Activated naive CD4-positive, alpha-beta T cell treated with anti-CD3 and anti-CD28 coated beads, Interleukin-2, amount 10 ng/mL, durations not matched to agents 7 days and 5 days (primary cell): ENCODE data around the gene CTNNBL1.

ENCODE experiments used
- CTCF ChIA-PET: fragments of 350-600 bp; sonication (Branson Sonifier 250); formaldehyde crosslinking; loops from one replicate; lab custom pipeline; 2021; ENCODE audit warnings: antibody characterized with exemption; lab: Charles Lee
- DNase-seq: peaks from one replicate; pipeline ENCODE4 v3.0.0-alpha.2; 2020
- H3K27ac Mint-ChIP-seq: one replicate; pipeline ENCODE4 v1.8.0; 2021; ENCODE audit warnings: mild to moderate bottlenecking, moderate library complexity, mixed read lengths
- H3K27me3 Mint-ChIP-seq: one replicate; pipeline ENCODE4 v1.8.0; 2021; ENCODE audit warnings: mild to moderate bottlenecking, mixed read lengths
- H3K36me3 Mint-ChIP-seq: one replicate; pipeline ENCODE4 v1.8.0; 2021; ENCODE audit warnings: mixed read lengths
- H3K4me1 Mint-ChIP-seq: one replicate; pipeline ENCODE4 v1.8.0; 2021; ENCODE audit warnings: mixed read lengths
- H3K4me3 Mint-ChIP-seq: one replicate; pipeline ENCODE4 v1.8.0; 2021; ENCODE audit warnings: mild to moderate bottlenecking, moderate library complexity, mixed read lengths
- H3K9me3 Mint-ChIP-seq: one replicate; pipeline ENCODE4 v1.8.0; 2021; ENCODE audit warnings: mixed read lengths

The CTNNBL1 gene

GRCh38 chr20:37836926-37837325, 143.1 kb downstream of the CTNNBL1 start:
- no peak overlapping the region for H3K27ac Mint-ChIP-seq
- H3K27me3 Mint-ChIP-seq = no peaks in the 10 kb centered on the region
- no peak overlapping the region for H3K4me3 Mint-ChIP-seq
- DNase-seq = no peak
- H3K36me3 Mint-ChIP-seq = peaks cover 4% of the 10 kb centered on the region
- H3K9me3 Mint-ChIP-seq = no peaks in the 10 kb centered on the region
- peaks cover 3% of the 10 kb centered on the region for H3K4me1 Mint-ChIP-seq
- CTCF ChIA-PET = no interaction called here

DNA sequence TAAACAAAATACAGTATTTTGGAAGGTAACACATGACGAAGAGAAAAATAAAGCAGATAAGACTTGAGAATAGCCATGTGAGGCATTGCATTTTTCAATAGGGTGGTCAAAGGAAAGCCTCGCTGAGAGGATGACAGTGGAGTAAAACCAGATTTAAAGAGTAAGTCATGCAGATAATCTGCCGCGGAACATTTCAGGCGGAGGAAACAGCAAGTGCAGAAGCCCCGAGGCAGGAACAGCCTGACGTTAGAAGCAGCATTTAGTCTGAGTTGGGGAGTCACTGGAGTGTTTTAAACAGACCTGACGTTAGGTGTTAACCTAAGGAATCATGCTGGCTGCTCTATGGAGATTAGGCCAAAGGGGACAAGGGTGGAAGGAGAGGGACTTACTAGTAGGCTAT, 144.1 kb downstream of the CTNNBL1 start:
- no peaks in the 10 kb centered on the region for H3K27me3 Mint-ChIP-seq
- no peak for DNase-seq

GRCh38 chr20:37838769-37839431, 145.1 kb downstream of the CTNNBL1 start:
- peaks cover 9% of the 10 kb centered on the region for H3K36me3 Mint-ChIP-seq
- CTCF ChIA-PET = no interaction called here
- H3K27ac Mint-ChIP-seq = no peak overlapping the region
- no peaks in the 10 kb centered on the region for H3K27me3 Mint-ChIP-seq
- H3K4me3 Mint-ChIP-seq = no peak overlapping the region
- no peak for DNase-seq
- H3K4me1 Mint-ChIP-seq = peaks cover 3% of the 10 kb centered on the region
- H3K9me3 Mint-ChIP-seq = no peaks in the 10 kb centered on the region

More for the DNA sequence above, 144.1 kb downstream of the CTNNBL1 start:
- CTCF ChIA-PET = no interaction called here
- H3K4me3 Mint-ChIP-seq = no peak overlapping the region
- no peaks in the 10 kb centered on the region for H3K9me3 Mint-ChIP-seq
- peaks cover 9% of the 10 kb centered on the region for H3K36me3 Mint-ChIP-seq
- H3K27ac Mint-ChIP-seq = no peak overlapping the region
- peaks cover 3% of the 10 kb centered on the region for H3K4me1 Mint-ChIP-seq

GRCh38 chr20:37839432-37839827, 145.6 kb downstream of the CTNNBL1 start:
- Mint-ChIP-seq H3K4me3 (no peak overlapping the region), H3K36me3 (peaks cover 9% of the 10 kb centered on the region), H3K27ac (no peak overlapping the region), H3K27me3 (no peaks in the 10 kb centered on the region), H3K4me1 (peaks cover 3% of the 10 kb centered on the region), H3K9me3 (no peaks in the 10 kb centered on the region)
- no peak for DNase-seq
- CTCF ChIA-PET = no interaction called here

GRCh38 chr20:37839955-37840354, 146.1 kb downstream of the CTNNBL1 start:
- Mint-ChIP-seq H3K27ac (no peak overlapping the region), H3K36me3 (peaks cover 9% of the 10 kb centered on the region), H3K9me3 (no peaks in the 10 kb centered on the region), H3K27me3 (no peaks in the 10 kb centered on the region), H3K4me3 (no peak overlapping the region), H3K4me1 (peaks cover 3% of the 10 kb centered on the region)
- CTCF ChIA-PET = no interaction called here
- DNase-seq = no peak

DNA sequence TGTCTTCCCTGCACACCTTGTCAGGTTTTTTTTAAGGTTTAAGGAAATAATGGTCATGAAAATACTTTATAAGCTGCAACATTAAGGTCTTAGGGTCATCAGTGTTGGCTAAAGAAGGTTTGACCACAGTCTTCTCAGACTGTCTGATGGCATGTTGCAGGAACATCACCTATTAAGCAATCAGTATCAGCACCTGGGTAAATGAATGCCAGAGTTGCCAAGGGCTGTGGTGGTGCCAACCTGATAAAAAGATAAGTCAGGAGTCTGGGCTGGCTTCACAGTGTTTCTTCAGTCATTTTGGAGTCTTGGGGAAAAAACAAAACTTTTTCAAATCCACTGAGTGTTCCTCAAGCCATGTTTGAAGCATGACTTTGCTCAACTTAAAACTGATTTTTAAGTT, 147.6 kb downstream of the CTNNBL1 start:
- CTCF ChIA-PET = interaction anchor here (0.7 kb wide), 1 partner anchor 148 kb away, joined by 3 read pairs; the partner anchor contains the start of gene CTNNBL1
- Mint-ChIP-seq H3K4me1 (peaks cover under 1% of the 10 kb centered on the region), H3K36me3 (peaks cover 9% of the 10 kb centered on the region), H3K4me3 (no peak overlapping the region), H3K9me3 (no peaks in the 10 kb centered on the region), H3K27ac (no peak overlapping the region), H3K27me3 (no peaks in the 10 kb centered on the region)
- no peak for DNase-seq

GRCh38 chr20:37841971-37842370, 148.1 kb downstream of the CTNNBL1 start:
- Mint-ChIP-seq H3K4me1 (no peaks in the 10 kb centered on the region), H3K27me3 (no peaks in the 10 kb centered on the region), H3K36me3 (peaks cover 10% of the 10 kb centered on the region), H3K27ac (no peak overlapping the region), H3K4me3 (no peak overlapping the region), H3K9me3 (no peaks in the 10 kb centered on the region)
- no peak for DNase-seq
- CTCF ChIA-PET = interaction anchor here (0.7 kb wide), 1 partner anchor 148 kb away, joined by 3 read pairs; the partner anchor contains the start of gene CTNNBL1

GRCh38 chr20:37845241-37845681, 151.4 kb downstream of the CTNNBL1 start:
- no peak for DNase-seq
- H3K4me1 Mint-ChIP-seq = no peaks in the 10 kb centered on the region
- H3K27me3 Mint-ChIP-seq = no peaks in the 10 kb centered on the region
- no peaks in the 10 kb centered on the region for H3K9me3 Mint-ChIP-seq
- peaks cover 10% of the 10 kb centered on the region for H3K36me3 Mint-ChIP-seq
- CTCF ChIA-PET = no interaction called here
- no peak overlapping the region for H3K4me3 Mint-ChIP-seq
- H3K27ac Mint-ChIP-seq = no peak overlapping the region

GRCh38 chr20:37845878-37846277, 152.0 kb downstream of the CTNNBL1 start:
- CTCF ChIA-PET = no interaction called here
- Mint-ChIP-seq H3K27ac (no peak overlapping the region), H3K36me3 (peaks cover 8% of the 10 kb centered on the region)

DNA sequence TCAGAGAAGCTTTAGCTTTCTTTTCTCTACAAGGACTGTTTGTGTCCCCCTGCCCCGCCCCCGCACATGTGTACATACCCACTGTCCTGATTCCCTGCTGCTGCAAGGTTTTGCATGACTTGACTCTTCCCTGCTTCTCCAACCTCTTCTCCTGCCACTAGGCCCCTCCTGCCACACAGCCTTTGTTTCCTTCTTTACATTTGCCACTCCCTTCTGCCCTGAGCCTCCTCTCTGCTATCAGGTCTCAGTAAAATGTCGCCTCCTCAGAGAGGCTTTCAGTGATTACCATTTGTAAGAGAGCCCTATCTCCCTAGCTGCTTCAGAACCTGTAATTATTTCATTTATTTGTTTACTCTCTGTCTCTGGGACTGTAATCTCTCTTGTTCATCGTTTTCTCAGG, 152.7 kb downstream of the CTNNBL1 start:
- CTCF ChIA-PET = no interaction called here
- H3K4me1 Mint-ChIP-seq = no peaks in the 10 kb centered on the region
- H3K27ac Mint-ChIP-seq = no peak overlapping the region
- peaks cover 6% of the 10 kb centered on the region for H3K36me3 Mint-ChIP-seq
- DNase-seq = no peak
- H3K4me3 Mint-ChIP-seq = no peak overlapping the region
- no peaks in the 10 kb centered on the region for H3K9me3 Mint-ChIP-seq
- no peaks in the 10 kb centered on the region for H3K27me3 Mint-ChIP-seq

More at GRCh38 chr20:37845878-37846277, 152.0 kb downstream of the CTNNBL1 start:
- H3K27me3 Mint-ChIP-seq = no peaks in the 10 kb centered on the region
- no peak for DNase-seq
- H3K9me3 Mint-ChIP-seq = no peaks in the 10 kb centered on the region
- no peaks in the 10 kb centered on the region for H3K4me1 Mint-ChIP-seq
- no peak overlapping the region for H3K4me3 Mint-ChIP-seq

DNA sequence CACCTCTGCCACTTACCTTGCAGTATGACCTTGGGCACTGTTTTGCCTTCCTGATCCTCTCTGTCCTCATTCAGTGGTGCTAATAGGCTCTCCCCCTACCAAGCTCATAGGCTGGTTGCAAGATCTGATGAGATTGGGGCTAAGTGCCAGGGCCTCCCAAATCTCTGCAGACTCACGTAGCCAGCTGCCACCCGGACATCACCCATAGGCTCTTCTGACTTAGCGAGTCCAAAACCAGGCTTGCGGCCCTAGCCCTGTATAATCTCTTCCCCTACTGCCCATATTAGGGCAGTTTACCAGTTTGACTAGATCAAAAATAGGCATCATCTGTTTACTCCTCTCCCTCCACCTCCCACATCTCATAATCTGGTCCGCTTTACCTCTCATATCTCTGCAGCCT, 154.9 kb downstream of the CTNNBL1 start:
- H3K27ac Mint-ChIP-seq = no peak overlapping the region
- no peak overlapping the region for H3K4me3 Mint-ChIP-seq
- no peak for DNase-seq
- H3K4me1 Mint-ChIP-seq = no peaks in the 10 kb centered on the region
- CTCF ChIA-PET = no interaction called here
- peaks cover 4% of the 10 kb centered on the region for H3K36me3 Mint-ChIP-seq
- no peaks in the 10 kb centered on the region for H3K27me3 Mint-ChIP-seq
- no peaks in the 10 kb centered on the region for H3K9me3 Mint-ChIP-seq

DNA sequence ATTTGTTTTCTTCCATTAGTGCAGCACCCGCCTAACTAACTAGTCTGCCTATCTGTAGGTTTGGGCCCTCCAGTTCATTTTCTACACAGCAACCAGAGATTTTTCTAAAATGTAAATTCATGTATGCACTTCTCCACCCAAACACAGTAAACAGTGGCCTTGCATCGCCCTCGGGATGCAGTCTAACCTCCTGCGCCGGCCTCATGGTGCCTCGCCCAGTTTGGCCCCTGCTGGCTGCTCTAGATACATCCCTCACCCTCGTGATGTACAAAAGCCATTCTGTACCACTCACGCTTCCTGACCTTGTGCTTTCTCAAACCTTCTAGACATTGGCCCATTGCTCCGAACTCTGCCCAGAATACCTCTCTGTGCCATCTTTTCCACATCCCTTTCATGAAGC, 155.3 kb downstream of the CTNNBL1 start:
- Mint-ChIP-seq H3K4me1 (no peaks in the 10 kb centered on the region), H3K27me3 (no peaks in the 10 kb centered on the region), H3K4me3 (no peak overlapping the region), H3K9me3 (no peaks in the 10 kb centered on the region), H3K36me3 (peaks cover 4% of the 10 kb centered on the region), H3K27ac (no peak overlapping the region)
- CTCF ChIA-PET = no interaction called here
- no peak for DNase-seq

DNA sequence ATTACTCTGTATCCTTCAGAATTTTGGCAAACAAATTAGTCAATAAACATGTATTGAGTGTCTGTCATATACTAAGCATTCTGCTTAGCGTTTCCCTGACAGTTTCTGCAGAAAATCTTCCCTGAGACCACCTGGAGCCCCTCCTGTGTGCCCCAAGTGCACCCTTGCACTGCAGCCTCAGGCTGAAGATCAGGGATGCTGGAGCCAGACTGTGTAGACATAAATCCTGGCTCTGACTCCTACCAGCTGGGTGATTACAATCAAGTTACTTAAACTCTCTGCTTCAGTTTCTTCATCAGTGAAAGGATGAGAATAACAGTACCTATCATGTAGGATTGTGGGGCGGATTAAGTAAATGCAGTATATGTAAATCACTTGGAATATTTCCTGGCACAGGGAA, 155.7 kb downstream of the CTNNBL1 start:
- Mint-ChIP-seq H3K4me1 (no peaks in the 10 kb centered on the region), H3K27me3 (no peaks in the 10 kb centered on the region), H3K4me3 (no peak overlapping the region), H3K27ac (no peak overlapping the region), H3K36me3 (peaks cover 4% of the 10 kb centered on the region), H3K9me3 (no peaks in the 10 kb centered on the region)
- no peak for DNase-seq
- CTCF ChIA-PET = no interaction called here

DNA sequence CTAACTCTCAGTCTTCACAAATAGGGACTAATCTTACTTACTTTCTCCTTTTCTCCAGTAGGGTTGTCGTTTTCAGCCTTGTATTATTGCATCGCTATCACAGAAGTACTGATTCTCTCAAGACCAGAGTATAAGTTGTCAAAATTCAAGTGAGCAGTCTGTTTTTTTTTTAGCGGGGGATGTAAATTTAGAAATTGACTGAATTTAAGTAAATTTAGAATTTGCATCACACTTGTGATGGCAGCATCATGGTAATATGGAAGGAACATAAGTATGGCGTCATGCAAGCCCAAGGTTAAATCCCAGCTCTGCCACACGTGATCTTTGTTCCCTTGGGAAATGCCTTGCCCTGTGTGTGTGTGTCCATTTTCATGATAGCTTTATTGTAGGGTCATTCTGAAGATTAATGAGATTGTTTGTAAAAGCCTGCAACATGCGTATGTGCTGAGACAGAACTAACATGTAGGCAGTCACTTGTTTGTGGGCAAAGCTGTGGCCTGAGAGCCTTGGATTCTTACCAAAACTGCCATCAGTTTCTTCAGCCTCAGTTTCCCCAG, 156.3 kb downstream of the CTNNBL1 start:
- Mint-ChIP-seq H3K4me3 (no peak overlapping the region), H3K4me1 (no peaks in the 10 kb centered on the region), H3K9me3 (no peaks in the 10 kb centered on the region), H3K27me3 (no peaks in the 10 kb centered on the region), H3K27ac (no peak overlapping the region), H3K36me3 (peaks cover 4% of the 10 kb centered on the region)
- CTCF ChIA-PET = no interaction called here
- DNase-seq = no peak

DNA sequence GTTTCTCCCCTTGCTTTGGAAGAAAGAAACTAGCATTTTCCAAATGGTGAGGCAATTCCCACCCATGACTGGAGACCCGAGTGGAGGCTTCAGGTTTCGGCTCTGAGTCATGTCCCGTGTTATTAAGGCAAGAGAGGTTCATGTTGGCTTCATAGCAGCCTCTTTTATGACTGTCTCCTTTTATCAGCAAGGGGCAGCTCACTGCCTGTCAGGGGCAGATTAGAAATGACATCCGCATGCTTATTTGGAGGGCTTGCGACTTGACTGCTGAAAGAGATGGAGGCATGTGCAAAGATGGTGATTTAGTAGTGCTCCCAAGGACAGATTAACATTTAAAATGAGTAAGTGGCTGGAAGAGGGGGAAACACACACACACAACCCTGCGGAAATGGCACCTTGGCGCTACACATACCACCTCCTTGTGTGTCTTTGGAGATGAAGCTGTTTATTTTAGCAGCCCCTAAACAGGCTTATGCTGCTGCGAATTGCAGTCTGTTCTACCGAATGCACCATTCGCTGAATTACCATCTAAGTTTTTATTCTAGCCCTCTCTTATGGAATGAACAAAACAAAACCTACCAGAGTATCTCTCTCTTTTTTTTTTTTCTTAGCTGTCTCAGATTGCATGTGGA, 157.0 kb downstream of the CTNNBL1 start:
- DNase-seq = no peak
- Mint-ChIP-seq H3K27me3 (no peaks in the 10 kb centered on the region), H3K36me3 (peaks cover 4% of the 10 kb centered on the region), H3K4me3 (no peak overlapping the region), H3K27ac (no peak overlapping the region), H3K9me3 (no peaks in the 10 kb centered on the region), H3K4me1 (no peaks in the 10 kb centered on the region)
- CTCF ChIA-PET = no interaction called here
